HepG2 (cell line): ENCODE data around the gene SNX7. TPM values are rescaled to one million over a fixed set of nuclear protein-coding genes. Genes with fewer than 3 reads are reported as not detected.

Experiments used
- CENPX ChIP-seq: sonication (generic); formaldehyde crosslinking; IDR thresholded peaks from 2 replicates; pipeline ENCODE4 v1.9.0; 2021; ENCODE audit warnings: mild to moderate bottlenecking, missing genetic modification reagents, moderate library complexity
- ETS1 ChIP-seq: sonication (generic); formaldehyde crosslinking; IDR thresholded peaks from 2 replicates; pipeline ENCODE4 v1.4.0; 2020; ENCODE audit warnings: missing genetic modification reagents
- FOXJ3 ChIP-seq: sonication (generic); formaldehyde crosslinking; IDR thresholded peaks from 2 replicates; pipeline ENCODE4 v1.4.0; 2020; ENCODE audit warnings: missing genetic modification reagents, mild to moderate bottlenecking, borderline replicate concordance
- KAT8 ChIP-seq: IDR thresholded peaks from 2 replicates; pipeline ENCODE4 v1.6.1; 2016; ENCODE audit warnings: missing genetic modification reagents, missing compliant biosample characterization
- MNT ChIP-seq: fragments of 450-650 bp; IDR thresholded peaks from 2 replicates; pipeline ENCODE4 v1.6.1; 2016
- PCBP2 ChIP-seq: fragments of 200-400 bp; formaldehyde crosslinking; optimal IDR thresholded peaks from 2 replicates; pipeline ENCODE3; 2018; ENCODE audit warnings: low read length, low read depth; ENCODE audit not compliant: poor library complexity, severe bottlenecking
- PRPF4 ChIP-seq: fragments of 200-400 bp; formaldehyde crosslinking; IDR thresholded peaks from 2 replicates; pipeline ENCODE4 v1.6.1; 2016; ENCODE audit warnings: low read length, low read depth; ENCODE audit not compliant: poor library complexity, severe bottlenecking
- SRY ChIP-seq: sonication (generic); formaldehyde crosslinking; IDR thresholded peaks from 2 replicates; pipeline ENCODE4 v1.8.0; 2022; ENCODE audit warnings: mild to moderate bottlenecking, missing genetic modification reagents
- TMF1 ChIP-seq: sonication (generic); formaldehyde crosslinking; IDR thresholded peaks from 2 replicates; pipeline ENCODE4 v1.8.1; 2022; ENCODE audit warnings: low read depth, missing genetic modification reagents
- ZFP37 ChIP-seq: sonication (generic); formaldehyde crosslinking; IDR thresholded peaks from 2 replicates; pipeline ENCODE4 v1.4.0; 2020; ENCODE audit warnings: missing genetic modification reagents, borderline replicate concordance
- ZFP91 ChIP-seq: sonication (generic); formaldehyde crosslinking; IDR thresholded peaks from 2 replicates; pipeline ENCODE4 v1.9.0; 2022; ENCODE audit warnings: missing genetic modification reagents, mild to moderate bottlenecking, borderline replicate concordance
- ZFX ChIP-seq: sonication (generic); formaldehyde crosslinking; IDR thresholded peaks from 2 replicates; pipeline ENCODE4 v1.4.0; 2020; ENCODE audit warnings: mild to moderate bottlenecking, low read depth, missing genetic modification reagents, moderate library complexity
- ZHX2 ChIP-seq, 2 experiments: sonication (generic) in 1 of 2; formaldehyde crosslinking in 1 of 2; IDR thresholded peaks; 2 replicates each; pipeline versions ENCODE4 v1.6.1 to v1.9.0; 2014 to 2022; ENCODE audit warnings: antibody characterized with exemption in 1 of 2, borderline replicate concordance in 1 of 2, inconsistent platforms in 1 of 2, low read depth in 1 of 2, missing genetic modification reagents in 1 of 2
- ZNF484 ChIP-seq: sonication (generic); formaldehyde crosslinking; IDR thresholded peaks from 2 replicates; pipeline ENCODE4 v1.5.1; 2020; ENCODE audit warnings: mild to moderate bottlenecking, low read depth, missing genetic modification reagents, borderline replicate concordance
- ZNF614 ChIP-seq: IDR thresholded peaks from 2 replicates; pipeline ENCODE4 v1.6.1; 2018; ENCODE audit warnings: missing biosample characterization, missing genetic modification reagents, inconsistent platforms, borderline replicate concordance
- ZNF784 ChIP-seq: sonication (generic); formaldehyde crosslinking; IDR thresholded peaks from 2 replicates; pipeline ENCODE4 v1.5.1; 2020; ENCODE audit warnings: missing genetic modification reagents, mild to moderate bottlenecking, borderline replicate concordance
- ZNF83 ChIP-seq: sonication (generic); formaldehyde crosslinking; IDR thresholded peaks from 2 replicates; pipeline ENCODE4 v1.4.0; 2020; ENCODE audit warnings: missing genetic modification reagents, mild to moderate bottlenecking, borderline replicate concordance
- polyA plus RNA-seq, 8 experiments: library from polyadenylated mRNA; depleted of rRNA in 3 of 8; stranded (reverse) in 7 of 8; unstranded in 1 of 8; fragments of >200 nt; fragmentation: Illumina TruSeq in 4 of 8; extraction: Trizol in 4 of 8; gene quantifications; 2 replicates each; pipeline versions ENCODE4 v1.2.1 to v1.2.3, GENCODE V29; 2011 to 2016; ENCODE audit warnings: low read depth in 4 of 8, missing spikeins in 1 of 8, mixed read lengths in 1 of 8; ENCODE audit not compliant: insufficient read depth in 1 of 8
- total RNA-seq, 5 experiments: library from RNA; depleted of rRNA; stranded (reverse); fragments of >200 nt; fragmentation: Illumina TruSeq; extraction: Trizol; gene quantifications; 2 replicates each; pipeline ENCODE4 v1.2.3, GENCODE V29; 2016; ENCODE audit warnings: low read depth in 1 of 5

The SNX7 gene
- total and polyA plus RNA-seq, 2 of the 13 experiments (the other 11 are each of a cell fraction or from before 2014, with no cell fraction given), result 14.3 to 33.5 TPM

- TF ChIP-seq ZHX2 (IDR thresholded peaks at IDR 0.05; ENCODE audit: low read depth) (no peak), ZHX2 (CRISPR knock-in tag; IDR thresholded peaks at IDR 0.05; ENCODE audit: borderline replicate concordance) (no peak), ZNF484 (CRISPR knock-in tag) (no peak), SRY (CRISPR knock-in tag) (0 out of 2 replicates have a peak, but pooled peaks have one; percentile 50), ZFP91 (CRISPR knock-in tag) (no peak), ZFP37 (CRISPR knock-in tag) (no peak), ZNF83 (CRISPR knock-in tag) (no peak), ETS1 (no peak), PRPF4 (no peak), FOXJ3 (CRISPR knock-in tag) (no peak), TMF1 (CRISPR knock-in tag) (no peak), KAT8 (CRISPR knock-in tag) (peak; percentile 12; the same call in 1 of the 2 replicates), ZNF614 (CRISPR knock-in tag) (no peak), ZNF784 (CRISPR knock-in tag) (no peak), MNT (no peak), ZFX (peak; percentile 49; the same call in 1 of the 2 replicates), CENPX (CRISPR knock-in tag) (no peak), PCBP2 (no peak)
Measured at GRCh38 chr1:98660940-98661543, 479 bp upstream of the SNX7 start (continued).
